Measurements from ENCODE around the gene HNRNPD. TPM values are rescaled to one million over a fixed set of nuclear protein-coding genes. Genes with fewer than 3 reads are reported as not detected.

The HNRNPD gene
- total and polyA plus RNA-seq, 2 experiments from 2014 or later, result 245 to 768 TPM

DNA sequence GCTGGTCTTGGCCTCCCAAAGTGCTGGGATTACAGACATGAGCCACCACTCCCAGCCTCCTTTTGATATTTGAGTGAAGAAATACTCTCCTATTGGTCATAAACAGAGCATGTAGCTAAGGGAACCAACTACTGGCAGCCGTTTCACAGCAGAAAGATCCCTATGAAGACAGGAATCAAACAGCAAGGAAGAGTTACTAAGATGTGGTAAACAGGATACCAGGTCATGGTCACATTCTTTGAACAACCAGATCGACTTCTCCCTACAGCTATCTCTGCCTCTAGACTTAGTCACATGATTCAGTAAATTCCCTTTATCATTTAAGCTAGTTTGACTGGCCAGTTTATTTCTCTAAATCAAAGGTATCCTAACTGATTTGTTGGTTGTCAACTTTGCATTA lies 9.0 kb upstream of the HNRNPD start:
- no peak overlapping the region for H3K4me2 ChIP-seq
- no peaks in the 10 kb centered on the region for H3K4me1 Mint-ChIP-seq
- ATAC-seq (no peak), DNase-seq (ENCODE audit: low spot score) (no peak)
- H3K4me3 ChIP-seq, result no peak overlapping the region
- H3K27me3 ChIP-seq (ENCODE audit: insufficient read depth), result no peaks in the 10 kb centered on the region
- peaks cover 1% of the 10 kb centered on the region for H3K27me3 Mint-ChIP-seq (ENCODE audit: insufficient read depth, low read depth, poor library complexity)
- no peaks in the 10 kb centered on the region for H3K4me1 ChIP-seq (ENCODE audit: insufficient read depth)
- H3K4me3 Mint-ChIP-seq, result no peak overlapping the region
- H3K36me3 ChIP-seq (ENCODE audit: insufficient read depth), result no peaks in the 10 kb centered on the region; the same call in 1 of the 2 replicates
- no peak overlapping the region for H3K27ac ChIP-seq (ENCODE audit: low read depth)
- H3K27ac Mint-ChIP-seq, result no peak overlapping the region
- peaks cover 9% of the 10 kb centered on the region; the same call in 1 of the 2 replicates for H3K9me2 ChIP-seq (ENCODE audit: insufficient read depth)
- peaks cover 44% of the 10 kb centered on the region for H3K9me3 Mint-ChIP-seq
- H3F3A ChIP-seq (replicated peaks; ENCODE audit: low read depth), result no peaks in the 10 kb centered on the region
- no peak overlapping the region for H2AFZ ChIP-seq
- no peak for TF ChIP-seq EZH2phosphoT487 (IDR thresholded peaks at IDR 0.05; ENCODE audit: unreplicated experiment)
- TF ChIP-seq NANOG (IDR thresholded peaks at IDR 0.05; ENCODE audit: borderline replicate concordance), result no peak
- TF ChIP-seq ZNF331 (CRISPR knock-in tag; IDR thresholded peaks at IDR 0.05; ENCODE audit: low read depth), result no peak
- no peak for TF ChIP-seq STAT1 (IDR thresholded peaks at IDR 0.05; ENCODE audit: unreplicated experiment)
- TF ChIP-seq, protein P1, sequence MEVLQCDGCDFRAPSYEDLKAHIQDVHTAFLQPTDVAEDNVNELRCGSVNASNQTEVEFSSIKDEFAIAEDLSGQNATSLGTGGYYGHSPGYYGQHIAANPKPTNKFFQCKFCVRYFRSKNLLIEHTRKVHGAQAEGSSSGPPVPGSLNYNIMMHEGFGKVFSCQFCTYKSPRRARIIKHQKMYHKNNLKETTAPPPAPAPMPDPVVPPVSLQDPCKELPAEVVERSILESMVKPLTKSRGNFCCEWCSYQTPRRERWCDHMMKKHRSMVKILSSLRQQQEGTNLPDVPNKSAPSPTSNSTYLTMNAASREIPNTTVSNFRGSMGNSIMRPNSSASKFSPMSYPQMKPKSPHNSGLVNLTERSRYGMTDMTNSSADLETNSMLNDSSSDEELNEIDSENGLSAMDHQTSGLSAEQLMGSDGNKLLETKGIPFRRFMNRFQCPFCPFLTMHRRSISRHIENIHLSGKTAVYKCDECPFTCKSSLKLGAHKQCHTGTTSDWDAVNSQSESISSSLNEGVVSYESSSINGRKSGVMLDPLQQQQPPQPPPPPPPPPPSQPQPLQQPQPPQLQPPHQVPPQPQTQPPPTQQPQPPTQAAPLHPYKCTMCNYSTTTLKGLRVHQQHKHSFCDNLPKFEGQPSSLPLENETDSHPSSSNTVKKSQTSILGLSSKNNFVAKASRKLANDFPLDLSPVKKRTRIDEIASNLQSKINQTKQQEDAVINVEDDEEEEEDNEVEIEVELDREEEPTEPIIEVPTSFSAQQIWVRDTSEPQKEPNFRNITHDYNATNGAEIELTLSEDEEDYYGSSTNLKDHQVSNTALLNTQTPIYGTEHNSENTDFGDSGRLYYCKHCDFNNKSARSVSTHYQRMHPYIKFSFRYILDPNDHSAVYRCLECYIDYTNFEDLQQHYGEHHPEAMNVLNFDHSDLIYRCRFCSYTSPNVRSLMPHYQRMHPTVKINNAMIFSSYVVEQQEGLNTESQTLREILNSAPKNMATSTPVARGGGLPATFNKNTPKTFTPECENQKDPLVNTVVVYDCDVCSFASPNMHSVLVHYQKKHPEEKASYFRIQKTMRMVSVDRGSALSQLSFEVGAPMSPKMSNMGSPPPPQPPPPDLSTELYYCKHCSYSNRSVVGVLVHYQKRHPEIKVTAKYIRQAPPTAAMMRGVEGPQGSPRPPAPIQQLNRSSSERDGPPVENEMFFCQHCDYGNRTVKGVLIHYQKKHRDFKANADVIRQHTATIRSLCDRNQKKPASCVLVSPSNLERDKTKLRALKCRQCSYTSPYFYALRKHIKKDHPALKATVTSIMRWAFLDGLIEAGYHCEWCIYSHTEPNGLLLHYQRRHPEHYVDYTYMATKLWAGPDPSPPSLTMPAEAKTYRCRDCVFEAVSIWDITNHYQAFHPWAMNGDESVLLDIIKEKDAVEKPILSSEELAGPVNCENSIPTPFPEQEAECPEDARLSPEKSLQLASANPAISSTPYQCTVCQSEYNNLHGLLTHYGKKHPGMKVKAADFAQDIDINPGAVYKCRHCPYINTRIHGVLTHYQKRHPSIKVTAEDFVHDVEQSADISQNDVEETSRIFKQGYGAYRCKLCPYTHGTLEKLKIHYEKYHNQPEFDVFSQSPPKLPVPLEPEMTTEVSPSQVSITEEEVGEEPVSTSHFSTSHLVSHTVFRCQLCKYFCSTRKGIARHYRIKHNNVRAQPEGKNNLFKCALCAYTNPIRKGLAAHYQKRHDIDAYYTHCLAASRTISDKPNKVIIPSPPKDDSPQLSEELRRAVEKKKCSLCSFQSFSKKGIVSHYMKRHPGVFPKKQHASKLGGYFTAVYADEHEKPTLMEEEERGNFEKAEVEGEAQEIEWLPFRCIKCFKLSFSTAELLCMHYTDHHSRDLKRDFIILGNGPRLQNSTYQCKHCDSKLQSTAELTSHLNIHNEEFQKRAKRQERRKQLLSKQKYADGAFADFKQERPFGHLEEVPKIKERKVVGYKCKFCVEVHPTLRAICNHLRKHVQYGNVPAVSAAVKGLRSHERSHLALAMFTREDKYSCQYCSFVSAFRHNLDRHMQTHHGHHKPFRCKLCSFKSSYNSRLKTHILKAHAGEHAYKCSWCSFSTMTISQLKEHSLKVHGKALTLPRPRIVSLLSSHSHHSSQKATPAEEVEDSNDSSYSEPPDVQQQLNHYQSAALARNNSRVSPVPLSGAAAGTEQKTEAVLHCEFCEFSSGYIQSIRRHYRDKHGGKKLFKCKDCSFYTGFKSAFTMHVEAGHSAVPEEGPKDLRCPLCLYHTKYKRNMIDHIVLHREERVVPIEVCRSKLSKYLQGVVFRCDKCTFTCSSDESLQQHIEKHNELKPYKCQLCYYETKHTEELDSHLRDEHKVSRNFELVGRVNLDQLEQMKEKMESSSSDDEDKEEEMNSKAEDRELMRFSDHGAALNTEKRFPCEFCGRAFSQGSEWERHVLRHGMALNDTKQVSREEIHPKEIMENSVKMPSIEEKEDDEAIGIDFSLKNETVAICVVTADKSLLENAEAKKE (CRISPR knock-in tag; IDR thresholded peaks at IDR 0.05), result no peak
- TF ChIP-seq ZNF114 (CRISPR knock-in tag; IDR thresholded peaks at IDR 0.05), result no peak
- TF ChIP-seq EZH2 (IDR thresholded peaks at IDR 0.05; ENCODE audit: low read depth, unreplicated experiment), result no peak
- no peak for TF ChIP-seq ETS1 (IDR thresholded peaks at IDR 0.05)
- TF ChIP-seq JUNB (IDR thresholded peaks at IDR 0.05; ENCODE audit: unreplicated experiment), result no peak
- TF ChIP-seq, protein P2, sequence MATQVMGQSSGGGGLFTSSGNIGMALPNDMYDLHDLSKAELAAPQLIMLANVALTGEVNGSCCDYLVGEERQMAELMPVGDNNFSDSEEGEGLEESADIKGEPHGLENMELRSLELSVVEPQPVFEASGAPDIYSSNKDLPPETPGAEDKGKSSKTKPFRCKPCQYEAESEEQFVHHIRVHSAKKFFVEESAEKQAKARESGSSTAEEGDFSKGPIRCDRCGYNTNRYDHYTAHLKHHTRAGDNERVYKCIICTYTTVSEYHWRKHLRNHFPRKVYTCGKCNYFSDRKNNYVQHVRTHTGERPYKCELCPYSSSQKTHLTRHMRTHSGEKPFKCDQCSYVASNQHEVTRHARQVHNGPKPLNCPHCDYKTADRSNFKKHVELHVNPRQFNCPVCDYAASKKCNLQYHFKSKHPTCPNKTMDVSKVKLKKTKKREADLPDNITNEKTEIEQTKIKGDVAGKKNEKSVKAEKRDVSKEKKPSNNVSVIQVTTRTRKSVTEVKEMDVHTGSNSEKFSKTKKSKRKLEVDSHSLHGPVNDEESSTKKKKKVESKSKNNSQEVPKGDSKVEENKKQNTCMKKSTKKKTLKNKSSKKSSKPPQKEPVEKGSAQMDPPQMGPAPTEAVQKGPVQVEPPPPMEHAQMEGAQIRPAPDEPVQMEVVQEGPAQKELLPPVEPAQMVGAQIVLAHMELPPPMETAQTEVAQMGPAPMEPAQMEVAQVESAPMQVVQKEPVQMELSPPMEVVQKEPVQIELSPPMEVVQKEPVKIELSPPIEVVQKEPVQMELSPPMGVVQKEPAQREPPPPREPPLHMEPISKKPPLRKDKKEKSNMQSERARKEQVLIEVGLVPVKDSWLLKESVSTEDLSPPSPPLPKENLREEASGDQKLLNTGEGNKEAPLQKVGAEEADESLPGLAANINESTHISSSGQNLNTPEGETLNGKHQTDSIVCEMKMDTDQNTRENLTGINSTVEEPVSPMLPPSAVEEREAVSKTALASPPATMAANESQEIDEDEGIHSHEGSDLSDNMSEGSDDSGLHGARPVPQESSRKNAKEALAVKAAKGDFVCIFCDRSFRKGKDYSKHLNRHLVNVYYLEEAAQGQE (IDR thresholded peaks at IDR 0.05; ENCODE audit: unreplicated experiment), result no peak
- no peak for TF ChIP-seq CTCF (conservative IDR thresholded peaks at IDR 0.05; ENCODE audit: low read depth in 2 of 2)
- TF ChIP-seq CREB1 (CRISPR knock-in tag; IDR thresholded peaks at IDR 0.05; ENCODE audit: low read depth), result no peak
- TF ChIP-seq POLR2AphosphoS5 (IDR thresholded peaks at IDR 0.05; ENCODE audit: low read depth), result no peak
- H3K36me3 Mint-ChIP-seq (ENCODE audit: low read depth), result peaks cover 27% of the 10 kb centered on the region
- no peaks in the 10 kb centered on the region; the same call in 1 of the 2 replicates for H3K79me2 ChIP-seq (replicated peaks; ENCODE audit: insufficient read depth)
- no peaks in the 10 kb centered on the region for H4K20me1 ChIP-seq (replicated peaks; ENCODE audit: insufficient read depth)

All from GM23338 (cell line).